HepG2 (cell line): ENCODE data around the gene NACC2. TPM values are rescaled to one million over a fixed set of nuclear protein-coding genes. Genes with fewer than 3 reads are reported as not detected.

ENCODE experiments used
- ATAC-seq: fragments of 200-7000 bp; cut with Tn5 transposase; 3 replicates; pipeline ENCODE4 v1.9.1; 2020; ENCODE audit warnings: mild to moderate bottlenecking, moderate library complexity
- BruUV-seq: library from RNA; stranded (reverse); fragments of 400-500 nt; replicated peaks from 2 replicates; lab custom pipeline; 2021; lab: Mats Ljungman, UMichigan
- CTCF ChIA-PET: fragments of 300-600 bp; formaldehyde crosslinking; extraction: SDS; loops from one replicate; lab custom pipeline; 2021; ENCODE audit warnings: low total read pairs, inconsistent platforms, low intra/inter-chr PET ratio; lab: Yijun Ruan, JAX
- POLR2A ChIA-PET: fragments of 350-600 bp; sonication (Branson Sonifier 250); formaldehyde crosslinking; loops from one replicate; lab custom pipeline; 2020; ENCODE audit warnings: antibody characterized with exemption, inconsistent platforms; lab: Yijun Ruan, JAX
- DNase-seq: peaks from one replicate; pipeline ENCODE4 v3.0.0-alpha.2; 2015; ENCODE audit warnings: low spot score
- FAIRE-seq: peaks from 3 replicates; lab custom pipeline; 2011; peaks lifted over from hg19 to GRCh38; lab: Jason Lieb, UNC
- H2AFZ ChIP-seq: one replicate; pipeline ENCODE4 v1.6.1; 2011; ENCODE audit warnings: low read length, inconsistent platforms
- H3K27ac ChIP-seq: fragments of 300-600 bp; 3 replicates; pipeline ENCODE4 v1.8.0; 2011; ENCODE audit warnings: mixed run types, mild to moderate bottlenecking, mixed read lengths, low read length, inconsistent platforms; ENCODE audit not compliant: insufficient read depth; ENCODE audit errors: extremely low read length
- H3K27me3 ChIP-seq, 2 experiments: fragments of 200-600 bp in 1 of 2; 2 replicates in 1 of 2; 3 replicates in 1 of 2; pipeline versions ENCODE4 v1.6.0 to v1.8.0; 2011; ENCODE audit warnings: low read length in 2 of 2, mild to moderate bottlenecking in 2 of 2, moderate library complexity in 2 of 2, inconsistent platforms in 1 of 2; ENCODE audit not compliant: insufficient read depth in 2 of 2, control insufficient read depth in 1 of 2
- H3K36me3 ChIP-seq, 2 experiments: fragments of 200-600 bp in 1 of 2; replicated peaks in 1 of 2; 2 replicates in 1 of 2; 3 replicates in 1 of 2; pipeline versions ENCODE4 v1.5.1 to v1.8.0; 2011; ENCODE audit warnings: low read length in 2 of 2, inconsistent platforms in 1 of 2; ENCODE audit not compliant: insufficient read depth in 2 of 2, control insufficient read depth in 1 of 2
- H3K4me1 ChIP-seq: 2 replicates; pipeline ENCODE4 v1.5.1; 2012; ENCODE audit warnings: low read length, inconsistent platforms; ENCODE audit not compliant: insufficient read depth
- H3K4me2 ChIP-seq: 2 replicates; pipeline ENCODE4 v1.6.0; 2011; ENCODE audit warnings: low read depth, low read length, inconsistent platforms
- H3K4me3 ChIP-seq, 3 experiments: fragments of 200-600 bp in 1 of 3; sonication (generic), shearing (Covaris generic) in 1 of 3; replicated peaks in 1 of 3; 2 replicates each; pipeline ENCODE4 v1.5.1; 2011 to 2016; ENCODE audit warnings: low read length in 3 of 3, inconsistent platforms in 2 of 3, low read depth in 2 of 3, mild to moderate bottlenecking in 2 of 3, control low read depth in 1 of 3, mixed read lengths in 1 of 3; ENCODE audit not compliant: insufficient read depth in 1 of 3
- H3K79me2 ChIP-seq: one replicate; pipeline ENCODE4 v1.6.1; 2011; ENCODE audit warnings: low read length, inconsistent platforms; ENCODE audit not compliant: insufficient read depth
- H3K9ac ChIP-seq: 2 replicates; pipeline ENCODE4 v1.6.0; 2011; ENCODE audit warnings: mild to moderate bottlenecking, low read depth, low read length, inconsistent platforms; ENCODE audit not compliant: insufficient read depth
- H3K9me3 ChIP-seq: 2 replicates; pipeline ENCODE4 v1.5.1; 2012; ENCODE audit warnings: mild to moderate bottlenecking, low read length
- H4K20me1 ChIP-seq: 2 replicates; pipeline ENCODE4 v1.6.0; 2011; ENCODE audit warnings: inconsistent platforms, mild to moderate bottlenecking, low read length, moderate library complexity; ENCODE audit not compliant: insufficient read depth
- AGO2 ChIP-seq: fragments of 200-400 bp; formaldehyde crosslinking; optimal IDR thresholded peaks from 2 replicates; pipeline ENCODE3; 2017; ENCODE audit warnings: mild to moderate bottlenecking, low read depth, low read length, moderate library complexity
- BCL6 ChIP-seq: IDR thresholded peaks from 2 replicates; pipeline ENCODE4 v1.6.1; 2016; ENCODE audit warnings: missing genetic modification reagents, missing compliant biosample characterization
- GABPB1 ChIP-seq: IDR thresholded peaks from 2 replicates; pipeline ENCODE4 v1.6.1; 2016; ENCODE audit warnings: mild to moderate bottlenecking, missing genetic modification reagents, moderate library complexity, missing compliant biosample characterization
- RBM22 ChIP-seq: fragments of 200-400 bp; formaldehyde crosslinking; optimal IDR thresholded peaks from 2 replicates; pipeline ENCODE3; 2017; ENCODE audit warnings: mild to moderate bottlenecking, low read length, moderate library complexity
- RFX1 ChIP-seq: fragments of 450-650 bp; IDR thresholded peaks from 2 replicates; pipeline ENCODE4 v1.6.1; 2017
- XRCC5 ChIP-seq: fragments of 200-400 bp; formaldehyde crosslinking; optimal IDR thresholded peaks from 2 replicates; pipeline ENCODE3; 2017; ENCODE audit warnings: mild to moderate bottlenecking, low read length
- ZBTB1 ChIP-seq: sonication (generic); formaldehyde crosslinking; IDR thresholded peaks from 2 replicates; pipeline ENCODE4 v1.4.0; 2020; ENCODE audit warnings: missing genetic modification reagents, borderline replicate concordance
- ZNF326 ChIP-seq: sonication (generic); formaldehyde crosslinking; IDR thresholded peaks from 2 replicates; pipeline ENCODE4 v1.4.0; 2020; ENCODE audit warnings: missing genetic modification reagents, borderline replicate concordance
- WGBS: methylation state at CpG from one replicate; pipeline ENCODE4 v1.1.6; 2017; ENCODE audit warnings: low lambda C conversion rate; 5-methylcytosine and 5-hydroxymethylcytosine counted together
- in situ Hi-C: cut with HindIII; loops from 2 replicates; pipeline ENCODE4 v1.10.0; 2017; ENCODE audit warnings: low pct_unique_long_range_greater_than_20kb; ENCODE audit not compliant: extremely low pct_ligation_motif_present
- intact Hi-C: fragments of 100-400 bp; cut with micrococcal nuclease; formaldehyde crosslinking; loops from one replicate; pipeline ENCODE4 v1.10.0; 2022; ENCODE audit not compliant: unreplicated experiment
- polyA plus RNA-seq, 8 experiments: library from polyadenylated mRNA; depleted of rRNA in 3 of 8; stranded (reverse) in 7 of 8; unstranded in 1 of 8; fragments of >200 nt; fragmentation: Illumina TruSeq in 4 of 8; extraction: Trizol in 4 of 8; gene quantifications; 2 replicates each; pipeline versions ENCODE4 v1.2.1 to v1.2.3, GENCODE V29; 2011 to 2016; ENCODE audit warnings: low read depth in 4 of 8, missing spikeins in 1 of 8, mixed read lengths in 1 of 8; ENCODE audit not compliant: insufficient read depth in 1 of 8
- total RNA-seq, 5 experiments: library from RNA; depleted of rRNA; stranded (reverse); fragments of >200 nt; fragmentation: Illumina TruSeq; extraction: Trizol; gene quantifications; 2 replicates each; pipeline ENCODE4 v1.2.3, GENCODE V29; 2016; ENCODE audit warnings: low read depth in 1 of 5

The NACC2 gene
- total and polyA plus RNA-seq, 2 of the 13 experiments (the other 11 are each of a cell fraction or from before 2014, with no cell fraction given): 5.9 to 12.3 TPM

- FAIRE-seq (no peak), DNase-seq (no peak), ATAC-seq (no peak)
- ChIA-PET POLR2A (no interaction called here), CTCF (no interaction called here)
- Histone ChIP-seq H2AFZ (no peak overlapping the region), H3K4me2 (no peak overlapping the region), H3K4me1 (no peaks in the 10 kb centered on the region), H3K9me3 (no peaks in the 10 kb centered on the region), H3K79me2 (peaks cover 17% of the 10 kb centered on the region), H3K27me3 (no peaks in the 10 kb centered on the region), H4K20me1 (no peaks in the 10 kb centered on the region), H3K27ac (no peak overlapping the region), H3K36me3 (peaks cover 7 to 18% of the 10 kb centered on the region in 2 experiments; a peak in 2 of 5 replicates), H3K4me3 (no peak overlapping the region), H3K9ac (no peak overlapping the region)
- 89% methylated on average over 8 of the region's 19 CpGs for WGBS
- TF ChIP-seq BCL6 (CRISPR knock-in tag) (no peak), RFX1 (no peak), GABPB1 (CRISPR knock-in tag) (no peak), XRCC5 (no peak), AGO2 (peak; percentile 24), ZNF326 (CRISPR knock-in tag) (no peak)
- BruUV-seq: no TSS peak
- intact Hi-C loops: no loop called here
- in situ Hi-C loops: no loop called here
Observed at GRCh38 chr9:136021872-136022681, 73.0 kb downstream of the NACC2 start.

GRCh38 chr9:136021171-136021871 is 73.8 kb downstream of the NACC2 start:
- BruUV-seq: no TSS peak
- Histone ChIP-seq H3K4me3 (no peak overlapping the region), H3K79me2 (peaks cover 17% of the 10 kb centered on the region), H2AFZ (no peak overlapping the region), H3K9me3 (no peaks in the 10 kb centered on the region), H3K4me2 (no peak overlapping the region), H3K4me1 (peaks cover 4% of the 10 kb centered on the region; the same call in 1 of the 2 replicates), H3K27me3 (no peaks in the 10 kb centered on the region), H3K36me3 (peaks cover 8 to 18% of the 10 kb centered on the region in 2 experiments; a peak in 2 of 5 replicates), H3K27ac (no peak overlapping the region), H4K20me1 (no peaks in the 10 kb centered on the region), H3K9ac (no peak overlapping the region)
- ATAC-seq: no peak
- TF ChIP-seq ZBTB1 (CRISPR knock-in tag) (no peak), RBM22 (peak; percentile 19)
- no peak for DNase-seq
- FAIRE-seq: no peak
- ChIA-PET CTCF (no interaction called here), POLR2A (no interaction called here)
- intact Hi-C loops: no loop called here
- in situ Hi-C loops: no loop called here
- 92% methylated on average over 25 of the region's 25 CpGs for WGBS
